ENCODE results near the gene TTF2.

- TF ChIP-seq, protein P1, sequence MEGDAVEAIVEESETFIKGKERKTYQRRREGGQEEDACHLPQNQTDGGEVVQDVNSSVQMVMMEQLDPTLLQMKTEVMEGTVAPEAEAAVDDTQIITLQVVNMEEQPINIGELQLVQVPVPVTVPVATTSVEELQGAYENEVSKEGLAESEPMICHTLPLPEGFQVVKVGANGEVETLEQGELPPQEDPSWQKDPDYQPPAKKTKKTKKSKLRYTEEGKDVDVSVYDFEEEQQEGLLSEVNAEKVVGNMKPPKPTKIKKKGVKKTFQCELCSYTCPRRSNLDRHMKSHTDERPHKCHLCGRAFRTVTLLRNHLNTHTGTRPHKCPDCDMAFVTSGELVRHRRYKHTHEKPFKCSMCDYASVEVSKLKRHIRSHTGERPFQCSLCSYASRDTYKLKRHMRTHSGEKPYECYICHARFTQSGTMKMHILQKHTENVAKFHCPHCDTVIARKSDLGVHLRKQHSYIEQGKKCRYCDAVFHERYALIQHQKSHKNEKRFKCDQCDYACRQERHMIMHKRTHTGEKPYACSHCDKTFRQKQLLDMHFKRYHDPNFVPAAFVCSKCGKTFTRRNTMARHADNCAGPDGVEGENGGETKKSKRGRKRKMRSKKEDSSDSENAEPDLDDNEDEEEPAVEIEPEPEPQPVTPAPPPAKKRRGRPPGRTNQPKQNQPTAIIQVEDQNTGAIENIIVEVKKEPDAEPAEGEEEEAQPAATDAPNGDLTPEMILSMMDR (IDR thresholded peaks at IDR 0.05): no peak
- no peak for TF ChIP-seq POLR2A (IDR thresholded peaks at IDR 0.05)
Observed at GRCh38 chr1:117059334-117059677, 820 bp upstream of the TTF2 start.

All from uterus (tissue), 2 donors.